GM12873 (cell line): ENCODE measurements around the gene FAM107B.

Source experiments
- TF ChIP-seq, protein P1 (sequence below): IDR thresholded peaks from 2 replicates; pipeline ENCODE4 v1.5.1; 2012; ENCODE audit warnings: low read depth, mild to moderate bottlenecking, moderate library complexity, low read length, control low read depth; ENCODE audit not compliant: insufficient read depth; ENCODE audit errors: missing control alignments

Gene FAM107B

DNA sequence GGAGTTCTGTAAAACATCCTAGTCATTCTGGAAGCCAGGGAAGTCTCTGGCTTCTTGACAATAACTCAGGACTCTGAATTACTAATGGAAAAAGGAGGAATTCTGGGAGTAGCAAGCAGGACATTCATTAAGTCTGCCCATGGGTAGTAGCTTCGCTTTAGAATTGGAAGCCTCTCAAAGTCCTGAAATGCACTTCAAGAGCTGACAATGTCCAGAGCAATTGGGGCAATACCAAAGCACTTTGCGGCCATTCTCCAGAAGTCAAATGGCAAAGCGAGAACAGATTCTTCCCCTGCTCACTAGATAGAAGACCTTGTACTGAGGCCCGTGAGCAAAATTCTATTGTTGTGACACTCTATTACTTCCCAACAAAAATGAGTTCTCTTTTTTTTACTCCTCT, 293.7 kb downstream of the FAM107B start:
- TF ChIP-seq, protein P1, sequence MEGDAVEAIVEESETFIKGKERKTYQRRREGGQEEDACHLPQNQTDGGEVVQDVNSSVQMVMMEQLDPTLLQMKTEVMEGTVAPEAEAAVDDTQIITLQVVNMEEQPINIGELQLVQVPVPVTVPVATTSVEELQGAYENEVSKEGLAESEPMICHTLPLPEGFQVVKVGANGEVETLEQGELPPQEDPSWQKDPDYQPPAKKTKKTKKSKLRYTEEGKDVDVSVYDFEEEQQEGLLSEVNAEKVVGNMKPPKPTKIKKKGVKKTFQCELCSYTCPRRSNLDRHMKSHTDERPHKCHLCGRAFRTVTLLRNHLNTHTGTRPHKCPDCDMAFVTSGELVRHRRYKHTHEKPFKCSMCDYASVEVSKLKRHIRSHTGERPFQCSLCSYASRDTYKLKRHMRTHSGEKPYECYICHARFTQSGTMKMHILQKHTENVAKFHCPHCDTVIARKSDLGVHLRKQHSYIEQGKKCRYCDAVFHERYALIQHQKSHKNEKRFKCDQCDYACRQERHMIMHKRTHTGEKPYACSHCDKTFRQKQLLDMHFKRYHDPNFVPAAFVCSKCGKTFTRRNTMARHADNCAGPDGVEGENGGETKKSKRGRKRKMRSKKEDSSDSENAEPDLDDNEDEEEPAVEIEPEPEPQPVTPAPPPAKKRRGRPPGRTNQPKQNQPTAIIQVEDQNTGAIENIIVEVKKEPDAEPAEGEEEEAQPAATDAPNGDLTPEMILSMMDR: no peak

DNA sequence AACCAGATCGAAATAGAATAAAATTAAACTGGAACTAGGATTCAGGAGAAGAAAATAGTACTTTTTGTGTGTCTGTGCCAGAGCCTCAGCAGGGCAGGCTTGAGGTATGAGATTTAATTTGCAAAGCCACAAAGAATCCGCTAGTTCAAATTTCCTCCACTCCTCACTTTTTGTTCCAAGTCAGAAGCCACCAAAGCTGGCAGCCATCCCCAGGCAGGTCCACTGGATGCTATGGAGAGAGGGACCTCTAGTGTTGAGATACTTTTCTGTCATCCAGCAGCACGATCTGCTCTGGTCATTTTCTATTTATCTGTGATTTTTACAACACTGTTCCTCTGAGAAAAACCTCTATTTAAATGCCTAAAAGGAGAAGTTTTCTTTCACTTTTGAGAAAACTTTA, 296.1 kb downstream of the FAM107B start:
- TF ChIP-seq, protein P1: peak; percentile 48

DNA sequence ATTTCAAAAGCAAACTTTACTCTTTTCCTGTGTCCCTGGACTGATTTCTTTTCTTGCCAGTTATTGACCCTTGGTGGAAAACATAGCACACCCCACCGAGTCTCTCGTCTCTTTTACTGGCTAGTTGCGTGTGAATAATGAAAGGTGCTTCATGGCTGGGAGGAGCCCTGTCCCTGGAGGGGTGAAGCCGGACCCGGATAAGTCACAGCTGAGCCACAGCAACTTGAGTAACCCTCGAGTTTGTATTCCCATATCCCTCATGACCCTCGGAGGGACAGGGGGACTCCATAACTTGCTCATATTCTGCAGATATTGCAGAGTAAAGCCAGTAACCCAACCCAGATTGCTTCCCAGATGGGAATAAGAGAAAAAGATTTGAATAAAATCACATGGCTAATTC, 296.5 kb downstream of the FAM107B start:
- TF ChIP-seq, protein P1: no peak

DNA sequence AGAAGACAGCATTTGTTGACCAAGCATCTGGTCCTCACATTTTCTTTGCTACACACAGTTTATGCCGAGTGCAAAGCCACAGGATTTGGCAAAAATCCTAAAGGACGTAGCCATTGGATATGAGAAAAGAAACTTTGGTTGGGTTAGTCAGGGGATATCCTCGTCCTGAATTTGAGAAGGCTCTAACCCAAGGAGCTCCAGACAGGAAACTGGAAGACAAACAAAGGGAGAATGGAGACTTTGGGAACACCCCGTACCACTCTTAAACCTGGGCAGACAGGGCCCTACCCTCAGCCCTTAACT, 297.3 kb downstream of the FAM107B start:
- TF ChIP-seq, protein P1: no peak

DNA sequence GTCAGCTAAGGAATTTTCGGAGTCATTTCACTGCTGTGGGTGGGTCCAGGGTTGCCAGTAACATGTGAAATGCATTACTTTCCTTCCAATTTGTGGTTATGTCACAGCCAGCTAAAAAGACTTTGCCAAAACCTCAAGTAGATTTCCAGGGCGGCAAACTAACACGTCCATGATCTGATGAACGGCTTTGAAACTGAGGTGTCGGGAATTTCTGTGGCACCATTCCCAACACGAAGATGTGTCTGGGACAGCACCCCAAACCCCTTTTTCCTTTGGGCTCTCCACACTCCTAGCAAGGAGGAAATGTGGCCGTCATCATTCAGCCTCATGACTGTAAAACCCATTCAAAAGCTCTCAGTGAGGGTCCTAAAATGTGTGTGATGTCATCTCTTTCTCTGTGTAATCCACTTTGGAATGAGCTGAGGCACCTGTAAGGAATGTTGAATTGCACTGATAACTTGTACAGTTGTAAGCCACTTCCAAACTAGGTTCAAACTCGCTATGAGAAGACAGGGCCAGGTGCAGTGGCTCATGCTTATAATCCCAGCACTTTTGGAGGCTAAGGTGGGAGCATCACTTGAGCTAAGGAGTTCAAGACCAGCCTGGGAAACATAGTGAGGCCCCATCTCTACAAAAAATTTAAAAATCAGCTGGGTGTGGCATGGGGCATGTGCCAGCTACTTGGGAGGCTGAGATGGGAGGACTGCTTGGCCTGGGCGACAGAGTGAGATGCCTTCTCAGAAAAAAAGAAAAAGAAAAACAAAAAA, 297.9 kb downstream of the FAM107B start:
- TF ChIP-seq, protein P1: no peak

DNA sequence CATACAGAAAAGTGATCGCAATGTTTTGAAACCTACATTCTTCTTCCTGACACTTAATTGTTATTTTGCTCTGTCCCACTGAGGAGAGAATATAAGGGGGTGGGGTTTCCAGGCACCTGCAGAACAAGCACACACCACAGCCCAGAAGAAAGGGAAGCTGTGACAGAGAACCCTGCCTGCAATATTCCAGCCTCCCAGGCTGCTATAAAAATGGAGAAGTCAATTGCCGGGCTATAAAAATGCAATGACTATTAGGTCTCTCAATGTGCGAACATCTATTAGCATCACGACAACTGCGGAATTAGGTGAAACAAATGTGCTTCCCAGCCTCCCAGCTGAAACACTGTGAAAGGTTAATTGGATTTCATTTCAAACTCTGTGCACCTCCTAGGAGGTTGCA, 298.7 kb downstream of the FAM107B start:
- TF ChIP-seq, protein P1: no peak

DNA sequence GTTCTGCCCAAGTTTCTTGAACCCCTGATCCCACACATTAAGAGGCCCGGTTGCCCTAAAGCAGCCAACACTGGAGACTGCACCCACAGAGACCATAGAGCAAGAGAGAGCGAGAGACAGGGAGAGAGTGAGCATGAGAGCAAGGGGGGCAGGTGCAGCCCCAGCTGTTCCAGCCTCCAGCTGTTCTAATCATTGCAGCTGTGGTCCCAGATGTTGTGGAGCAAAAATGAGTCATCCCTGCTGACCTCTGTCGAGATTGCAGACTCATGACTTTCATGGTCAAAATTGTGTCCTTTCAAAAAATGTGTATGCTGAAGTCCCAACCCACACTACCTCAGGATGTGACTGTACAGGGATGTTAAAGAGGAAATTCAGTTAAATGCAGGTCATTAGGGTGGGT, 300.0 kb downstream of the FAM107B start:
- TF ChIP-seq, protein P1: no peak
